Ramos (cell line): ENCODE results near the gene TAF9B.
"Not testable (repeated sequence)": the region's sequence is repeated elsewhere in the genome, so short reads cannot be mapped to it uniquely, and the experiment has no call there.

Experiments
- in situ Hi-C: fragments of 300-500 bp; cut with MboI; formaldehyde crosslinking; loops from one replicate; pipeline ENCODE4 v1.14.3; 2022; ENCODE audit warnings: low sequenced_read_pairs; ENCODE audit not compliant: unreplicated experiment

The TAF9B gene

GRCh38 chrX:78139160-78140123 is at the start of gene TAF9B:
Gene TAF9B, minus strand, starts transcription at chrX:78139650. Its CDS starts 39 bp downstream, at chrX:78139611.
- in situ Hi-C loops: no loop called here

GRCh38 chrX:78182881-78183280 is 43.4 kb upstream of the TAF9B start:
- in situ Hi-C loops: no loop called here

GRCh38 chrX:78181307-78181706 is 41.9 kb upstream of the TAF9B start:
- in situ Hi-C loops: no loop called here

DNA sequence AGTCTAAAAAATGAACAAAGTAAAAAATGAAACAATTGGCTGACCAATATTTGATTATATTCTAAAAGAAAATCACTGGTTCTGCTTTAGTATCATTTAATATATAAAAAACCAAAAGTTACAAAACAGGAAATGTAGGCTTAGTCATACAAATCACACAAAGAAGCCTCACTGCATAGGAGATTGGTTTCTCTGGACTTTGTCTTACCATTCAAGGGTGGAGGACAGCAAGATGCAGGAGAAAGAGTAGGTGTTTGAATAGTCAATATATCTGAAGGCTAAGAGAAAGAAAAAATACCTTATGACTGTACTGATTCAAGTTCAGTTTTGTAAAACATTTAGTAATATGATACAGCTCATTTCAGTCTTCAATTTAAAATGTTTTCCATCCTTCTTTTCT is 28.6 kb upstream of the TAF9B start:
- in situ Hi-C loops: no loop called here

GRCh38 chrX:78165425-78165824 is 26.0 kb upstream of the TAF9B start:
- in situ Hi-C loops: no loop called here

GRCh38 chrX:78163175-78163574 is 23.7 kb upstream of the TAF9B start:
- in situ Hi-C loops: not testable (repeated sequence)

- in situ Hi-C loops: not testable (repeated sequence)
Observed at GRCh38 chrX:78160711-78161110, 21.3 kb upstream of the TAF9B start.

- in situ Hi-C loops: not testable (repeated sequence)
Observed at GRCh38 chrX:78157846-78158245, 18.4 kb upstream of the TAF9B start.

GRCh38 chrX:78157373-78157772 is 17.9 kb upstream of the TAF9B start:
- in situ Hi-C loops: not testable (repeated sequence)

GRCh38 chrX:78147002-78147540 is 7.6 kb upstream of the TAF9B start:
- in situ Hi-C loops: not testable (repeated sequence)

GRCh38 chrX:78140206-78140605 is 756 bp upstream of the TAF9B start:
- in situ Hi-C loops: no loop called here

DNA sequence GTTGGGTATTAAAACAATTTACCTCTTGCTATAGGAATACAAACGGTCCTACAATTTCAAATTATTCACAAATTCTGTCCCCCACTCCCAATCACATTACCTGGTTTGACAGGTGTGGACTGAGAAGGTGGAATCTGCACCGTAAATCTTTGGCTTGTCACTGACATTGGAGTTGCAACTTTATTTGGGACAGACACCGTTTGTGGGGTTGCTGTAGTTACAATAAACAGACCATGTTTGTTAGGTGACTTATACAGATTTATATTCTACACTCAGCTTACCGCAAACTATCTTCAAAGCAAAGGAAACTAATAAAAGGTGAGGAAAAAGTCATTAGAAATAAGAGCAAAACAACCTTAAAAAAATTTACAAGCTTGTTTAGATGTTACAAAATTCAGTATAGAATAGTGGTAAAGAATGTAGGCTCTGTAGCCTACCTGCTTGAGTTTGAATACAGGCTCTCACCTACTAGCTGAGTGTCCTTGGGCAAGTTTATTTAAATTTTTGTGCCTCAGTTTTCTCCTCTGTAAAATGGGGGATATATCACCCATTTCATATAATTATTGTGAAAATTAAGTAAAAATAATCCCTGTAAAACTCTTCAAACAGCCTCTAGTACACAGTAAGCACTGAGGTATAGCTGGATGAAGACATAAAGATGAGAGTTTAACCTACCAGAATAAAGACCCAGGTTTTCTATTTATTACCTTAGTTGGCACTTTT is 6.1 kb downstream of the TAF9B start:
- in situ Hi-C loops: no loop called here

GRCh38 chrX:78131117-78131516 is 8.3 kb downstream of the TAF9B start:
- in situ Hi-C loops: no loop called here

DNA sequence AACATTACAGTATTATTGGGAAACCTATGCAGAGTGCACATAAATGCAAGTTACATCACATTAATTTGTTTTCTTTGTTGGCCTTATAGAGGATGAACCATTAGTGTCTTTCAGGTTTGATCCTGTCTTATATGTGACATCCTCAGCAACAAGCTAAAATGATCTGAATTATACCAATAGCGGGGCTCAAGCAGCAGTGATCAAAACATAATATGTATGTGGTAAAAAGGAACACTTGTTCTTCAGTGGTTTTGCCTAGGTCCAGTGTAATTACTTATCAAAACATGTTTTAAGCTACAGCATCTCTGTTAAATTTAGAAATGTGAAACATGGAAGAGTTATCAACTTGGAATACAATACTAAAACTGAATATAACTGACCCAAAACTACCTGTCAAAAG is 9.1 kb downstream of the TAF9B start:
- in situ Hi-C loops: no loop called here

GRCh38 chrX:78129714-78130113 is 9.7 kb downstream of the TAF9B start:
- in situ Hi-C loops: no loop called here

DNA sequence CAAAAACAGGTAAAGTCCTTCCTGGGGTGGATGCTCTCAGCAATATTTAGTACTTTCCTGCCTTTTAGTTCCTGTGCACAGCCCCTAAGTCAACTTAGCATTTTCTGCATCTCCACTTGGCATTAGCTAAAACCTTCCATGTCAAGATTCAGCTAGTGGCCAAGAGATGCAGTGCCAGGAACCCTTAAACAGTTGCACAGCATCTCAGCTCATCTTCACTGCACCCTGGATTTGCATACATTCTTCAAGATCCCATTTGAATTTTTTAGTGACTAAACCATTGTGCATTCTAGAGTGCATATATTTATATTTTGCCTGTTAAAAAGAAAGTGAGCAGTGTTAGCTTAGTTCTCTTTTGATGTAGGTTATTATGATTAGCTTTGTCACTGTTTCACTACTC is 13.7 kb downstream of the TAF9B start:
- in situ Hi-C loops: not testable (repeated sequence)

GRCh38 chrX:78125148-78125547 is 14.3 kb downstream of the TAF9B start:
- in situ Hi-C loops: no loop called here

DNA sequence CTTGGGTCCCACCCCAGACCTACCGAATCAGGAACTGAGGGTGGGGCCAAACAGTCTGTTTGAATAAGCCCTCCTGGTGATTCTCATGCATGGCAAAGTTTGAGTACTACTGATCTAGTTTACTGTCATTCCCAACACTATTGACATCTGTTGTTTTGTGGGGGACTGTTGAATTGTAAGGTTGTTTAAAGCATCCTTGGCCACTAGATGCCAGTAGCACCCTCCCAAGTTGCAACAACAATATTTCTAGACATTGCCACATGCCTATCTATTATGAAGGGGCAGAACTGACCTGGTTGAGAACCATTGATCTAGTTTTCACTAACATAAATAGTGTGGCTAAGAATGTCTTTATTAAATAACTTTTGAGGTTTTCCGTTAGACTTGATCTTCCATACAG is 15.1 kb downstream of the TAF9B start:
- in situ Hi-C loops: loop anchor here (25.0 kb wide), 1 partner anchor 212 kb away; the partner anchor contains the start of gene ATP7A

DNA sequence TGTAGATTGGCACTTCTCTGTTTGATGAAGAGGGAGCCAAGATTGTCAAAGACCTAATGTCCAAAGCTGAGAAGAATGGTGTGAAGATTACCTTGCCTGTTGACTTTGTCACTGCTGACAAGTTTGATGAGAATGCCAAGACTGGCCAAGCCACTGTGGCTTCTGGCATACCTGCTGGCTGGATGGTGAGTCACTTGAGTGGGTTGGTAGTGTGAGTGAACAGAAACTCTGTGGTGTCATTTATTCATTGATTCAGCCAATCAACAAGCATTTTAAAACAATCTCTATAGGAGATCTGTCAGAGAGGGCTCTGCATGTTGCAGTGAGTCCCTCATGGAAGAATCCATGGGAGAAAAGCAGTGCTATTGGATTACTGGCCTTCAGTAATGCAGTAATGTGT is 16.3 kb downstream of the TAF9B start:
- in situ Hi-C loops: loop anchor here (25.0 kb wide), 1 partner anchor 211 kb away; the partner anchor contains the start of gene ATP7A

DNA sequence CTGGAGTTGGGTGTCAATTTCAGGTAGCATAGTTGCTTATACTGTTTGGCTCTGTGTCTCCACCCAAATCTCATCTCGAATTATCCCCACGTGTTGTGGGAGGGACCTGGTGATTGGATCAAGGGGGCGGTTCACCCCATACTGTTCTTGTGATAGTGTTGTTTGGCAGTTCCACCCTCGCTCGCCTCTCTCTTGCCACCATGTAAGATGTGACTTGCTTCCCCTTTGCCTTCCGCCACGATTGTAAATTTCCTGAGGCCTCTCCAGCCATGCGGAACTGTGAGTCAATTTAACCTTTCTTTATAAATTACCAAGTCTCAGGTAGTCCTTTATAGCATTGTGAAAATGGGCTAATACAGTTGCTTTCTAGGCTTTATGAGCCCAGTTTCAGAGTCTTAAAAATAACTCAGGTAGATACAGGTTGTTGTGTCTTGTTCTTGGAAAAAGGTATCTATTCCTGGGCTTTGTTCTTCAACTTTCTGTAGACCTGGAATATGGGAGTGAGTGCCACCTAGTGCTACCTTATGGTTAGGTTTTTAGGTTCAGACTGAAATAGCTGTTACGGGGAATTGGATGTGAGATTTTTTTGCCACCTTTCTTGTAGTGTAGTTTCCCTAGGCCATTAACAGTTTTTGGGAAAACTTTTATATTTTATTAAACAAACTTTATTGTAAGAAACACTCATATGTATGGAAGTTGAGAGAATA is 19.8 kb downstream of the TAF9B start:
- in situ Hi-C loops: loop anchor here (25.0 kb wide), 1 partner anchor 207 kb away; the partner anchor contains the start of gene ATP7A
